WI38 (cell line): ENCODE measurements around the gene TAS1R2.

Experiments used
- H3K4me3 ChIP-seq: 2 replicates; pipeline ENCODE4 v1.5.1; 2011; ENCODE audit warnings: low read depth, mild to moderate bottlenecking, control low read depth, low read length
- TF ChIP-seq, protein P1 (sequence below): IDR thresholded peaks from 2 replicates; pipeline ENCODE4 v1.5.1; 2012; ENCODE audit warnings: low read depth, mild to moderate bottlenecking, control low read depth, low read length

The TAS1R2 gene

GRCh38 chr1:18831656-18832055 lies 27.8 kb downstream of the TAS1R2 start:
- TF ChIP-seq, protein P1, sequence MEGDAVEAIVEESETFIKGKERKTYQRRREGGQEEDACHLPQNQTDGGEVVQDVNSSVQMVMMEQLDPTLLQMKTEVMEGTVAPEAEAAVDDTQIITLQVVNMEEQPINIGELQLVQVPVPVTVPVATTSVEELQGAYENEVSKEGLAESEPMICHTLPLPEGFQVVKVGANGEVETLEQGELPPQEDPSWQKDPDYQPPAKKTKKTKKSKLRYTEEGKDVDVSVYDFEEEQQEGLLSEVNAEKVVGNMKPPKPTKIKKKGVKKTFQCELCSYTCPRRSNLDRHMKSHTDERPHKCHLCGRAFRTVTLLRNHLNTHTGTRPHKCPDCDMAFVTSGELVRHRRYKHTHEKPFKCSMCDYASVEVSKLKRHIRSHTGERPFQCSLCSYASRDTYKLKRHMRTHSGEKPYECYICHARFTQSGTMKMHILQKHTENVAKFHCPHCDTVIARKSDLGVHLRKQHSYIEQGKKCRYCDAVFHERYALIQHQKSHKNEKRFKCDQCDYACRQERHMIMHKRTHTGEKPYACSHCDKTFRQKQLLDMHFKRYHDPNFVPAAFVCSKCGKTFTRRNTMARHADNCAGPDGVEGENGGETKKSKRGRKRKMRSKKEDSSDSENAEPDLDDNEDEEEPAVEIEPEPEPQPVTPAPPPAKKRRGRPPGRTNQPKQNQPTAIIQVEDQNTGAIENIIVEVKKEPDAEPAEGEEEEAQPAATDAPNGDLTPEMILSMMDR = no peak
- H3K4me3 ChIP-seq = no peak overlapping the region

GRCh38 chr1:18830596-18830995 lies 28.9 kb downstream of the TAS1R2 start:
- TF ChIP-seq, protein P1 = no peak
- no peak overlapping the region for H3K4me3 ChIP-seq

DNA sequence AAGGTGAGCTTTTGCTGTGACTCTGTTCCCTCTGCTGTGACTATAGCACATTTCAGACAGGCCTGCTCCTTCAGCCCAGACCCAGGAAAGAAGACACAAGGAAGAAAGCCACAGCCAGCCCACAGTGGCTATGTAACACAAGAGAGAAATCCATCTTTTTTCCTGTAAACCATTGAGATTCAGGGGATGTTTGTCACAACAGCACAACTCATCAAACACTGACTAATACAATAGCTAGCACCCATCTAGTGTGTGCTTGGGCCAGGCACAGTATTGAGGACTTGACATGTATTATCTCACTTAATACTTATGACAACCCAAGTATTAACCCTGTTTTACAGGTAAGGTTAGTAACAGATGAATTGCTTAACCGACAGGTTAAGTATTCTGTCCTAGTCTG lies 29.8 kb downstream of the TAS1R2 start:
- H3K4me3 ChIP-seq = no peak overlapping the region
- TF ChIP-seq, protein P1 = no peak

DNA sequence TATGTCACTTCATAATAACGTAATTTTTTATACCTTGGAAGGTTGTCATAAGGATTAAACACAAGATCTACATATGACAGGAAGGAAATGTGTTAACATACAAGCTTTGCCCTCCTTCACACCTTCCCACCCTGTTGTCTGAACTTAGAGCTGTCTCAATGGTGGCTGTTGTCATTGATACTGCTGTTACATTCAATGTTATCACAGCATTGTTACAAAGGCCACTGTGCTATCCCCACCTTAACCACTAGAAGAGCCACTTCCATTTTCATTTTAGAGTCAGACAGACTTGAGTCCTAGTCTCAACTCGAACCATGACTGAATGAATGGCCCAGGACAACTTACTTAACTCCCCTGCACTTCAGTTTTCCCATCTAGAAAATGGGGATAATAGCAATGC lies 31.2 kb downstream of the TAS1R2 start:
- TF ChIP-seq, protein P1 = no peak
- H3K4me3 ChIP-seq = no peak overlapping the region

DNA sequence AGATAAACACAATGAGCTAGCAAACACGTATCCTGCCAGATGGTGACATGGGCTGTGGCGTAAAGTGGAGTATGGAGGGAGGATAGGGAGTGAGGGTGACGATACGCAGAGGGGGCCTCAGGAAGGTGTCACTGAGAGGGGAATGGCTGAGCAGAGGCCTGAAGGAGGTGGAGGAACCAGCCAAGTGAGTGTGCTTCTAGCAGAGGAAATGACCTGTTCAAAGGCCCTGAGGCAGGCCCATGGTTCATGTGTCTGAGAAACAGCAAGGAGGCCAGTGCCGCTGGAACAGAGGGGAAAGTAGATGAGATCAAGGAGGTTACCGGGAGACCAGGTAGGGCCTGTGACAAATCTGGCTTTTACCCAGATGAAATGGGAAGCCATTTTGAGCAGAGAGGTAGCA lies 36.0 kb downstream of the TAS1R2 start:
- no peak overlapping the region for H3K4me3 ChIP-seq
- TF ChIP-seq, protein P1 = no peak

DNA sequence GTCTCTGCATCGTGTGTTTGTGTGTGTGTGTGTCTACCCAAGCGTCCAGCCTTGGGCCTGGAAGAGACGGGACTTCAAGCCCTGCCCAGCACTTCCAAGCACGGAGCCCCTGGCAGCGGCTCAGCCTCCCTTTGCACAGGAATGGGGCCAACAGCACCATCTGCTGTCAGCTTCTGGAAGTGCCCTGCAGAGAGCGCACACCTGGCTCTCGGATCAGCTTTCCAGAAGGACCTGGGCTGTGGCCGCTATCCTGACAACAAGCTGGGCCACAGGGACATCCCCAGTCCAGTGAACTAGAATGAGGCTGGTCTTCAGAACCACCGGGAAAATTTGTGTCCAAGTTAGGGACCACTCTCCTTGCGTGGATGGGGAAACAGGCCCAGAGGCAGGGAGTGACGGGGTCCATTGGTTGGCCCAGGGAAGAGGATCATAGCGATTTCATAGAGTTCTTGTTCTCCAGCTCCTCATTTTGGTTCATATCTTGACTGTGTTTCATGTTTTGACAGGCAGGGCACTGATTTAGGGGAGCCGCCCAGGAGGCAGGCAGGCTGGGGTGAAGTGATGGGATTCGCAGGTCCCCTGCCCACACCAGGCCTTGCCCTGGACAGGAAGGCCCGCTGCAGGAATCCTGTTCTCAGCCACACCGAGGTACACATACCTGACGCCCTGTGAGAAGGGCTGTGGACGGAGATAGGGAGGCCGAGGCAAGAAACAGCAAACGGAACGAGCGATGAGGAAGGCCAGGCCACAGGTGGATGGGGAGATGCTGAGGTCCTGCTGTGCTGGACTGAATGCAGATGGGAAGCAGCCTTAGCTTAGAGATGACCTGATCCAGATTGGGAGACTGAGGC lies 38.4 kb downstream of the TAS1R2 start:
- TF ChIP-seq, protein P1 = peak; percentile 97
- no peak overlapping the region for H3K4me3 ChIP-seq

DNA sequence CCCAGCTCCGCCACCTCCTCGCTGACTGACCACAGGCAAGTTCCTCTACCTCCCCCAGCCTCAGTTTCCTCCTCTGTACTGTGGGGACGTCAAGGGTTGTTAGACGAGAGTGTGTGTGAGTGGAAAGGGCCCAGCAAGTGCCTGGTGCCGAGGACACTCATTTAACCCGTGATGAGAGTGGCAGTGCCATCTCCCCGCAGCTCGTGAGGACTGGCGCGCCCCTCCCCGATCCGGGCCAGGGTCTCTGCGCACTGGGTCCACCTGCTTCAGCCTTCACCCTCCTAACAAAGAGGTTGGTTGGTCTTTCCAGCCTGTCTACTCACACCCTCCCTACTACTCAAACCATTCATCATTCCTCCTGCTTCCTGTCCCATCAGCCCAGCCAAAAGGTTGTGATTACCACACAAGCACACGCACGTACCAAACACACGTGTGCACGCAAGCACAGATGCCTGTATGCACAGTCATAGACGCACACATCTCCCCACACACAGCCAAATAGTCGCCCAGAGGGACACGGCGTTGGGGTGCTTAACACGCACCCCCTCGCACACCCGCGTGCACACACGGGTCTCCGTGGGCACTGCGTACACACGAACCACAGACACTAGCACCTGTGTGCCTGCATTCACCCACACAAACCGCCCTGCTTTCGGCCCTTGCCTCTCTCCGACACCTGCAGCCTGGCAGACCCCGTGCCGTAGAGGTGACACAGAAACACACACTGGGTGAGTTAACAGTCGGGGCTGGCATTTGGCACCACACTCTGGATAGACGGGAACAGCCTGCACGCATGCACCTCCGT lies 39.3 kb downstream of the TAS1R2 start:
- H3K4me3 ChIP-seq = no peak overlapping the region
- TF ChIP-seq, protein P1 = no peak
